ENCODE results near the gene RLIM. TPM values are rescaled to one million over a fixed set of nuclear protein-coding genes. Genes with fewer than 3 reads are reported as not detected.
"Not testable (repeated sequence)": the region's sequence is repeated elsewhere in the genome, so short reads cannot be mapped to it uniquely, and the experiment has no call there.

Gene RLIM
- total and polyA plus RNA-seq, 2 experiments from 2014 or later: 6.6 to 40.1 TPM

GRCh38 chrX:74656079-74656745 is 41.8 kb upstream of the RLIM start (continued):
- TF ChIP-seq ZNF462 (CRISPR knock-in tag; IDR thresholded peaks at IDR 0.05) (no peak), NANOG (IDR thresholded peaks at IDR 0.05; ENCODE audit: borderline replicate concordance) (no peak), JUNB (IDR thresholded peaks at IDR 0.05; ENCODE audit: unreplicated experiment) (no peak)

DNA sequence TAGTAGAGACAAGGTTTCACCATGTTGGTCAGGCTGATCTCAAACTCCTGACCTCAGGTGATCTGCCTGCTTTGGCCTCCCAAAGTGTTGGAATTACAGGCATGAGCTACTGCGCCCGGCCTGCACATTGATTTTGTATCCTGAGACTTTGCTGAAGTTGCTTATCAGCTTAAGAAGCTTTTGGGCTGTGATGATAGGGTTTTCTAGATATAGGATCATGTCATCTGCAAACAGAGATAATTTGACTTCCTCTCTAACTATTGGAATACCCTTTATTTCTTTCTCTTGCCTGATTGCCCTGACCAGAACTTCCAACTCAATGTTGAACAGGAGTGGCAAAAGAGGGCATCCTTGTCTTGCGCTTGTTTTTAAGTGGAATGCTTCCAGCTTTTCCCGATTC is 40.5 kb upstream of the RLIM start:
- not testable (repeated sequence) for H3F3A ChIP-seq (replicated peaks; ENCODE audit: low read depth); H2AFZ ChIP-seq; H3K4me3 Mint-ChIP-seq; H4K20me1 ChIP-seq (replicated peaks; ENCODE audit: insufficient read depth); H3K4me3 ChIP-seq; H3K79me2 ChIP-seq (replicated peaks; ENCODE audit: insufficient read depth); H3K9me3 Mint-ChIP-seq; H3K36me3 Mint-ChIP-seq (ENCODE audit: low read depth); H3K27me3 Mint-ChIP-seq (ENCODE audit: insufficient read depth, low read depth, poor library complexity); H3K4me1 ChIP-seq (ENCODE audit: insufficient read depth); H3K4me2 ChIP-seq; H3K36me3 ChIP-seq (ENCODE audit: insufficient read depth); H3K27ac ChIP-seq (ENCODE audit: low read depth); ATAC-seq; H3K4me1 Mint-ChIP-seq; H3K27me3 ChIP-seq (ENCODE audit: insufficient read depth); H3K9me2 ChIP-seq (ENCODE audit: insufficient read depth); H3K27ac Mint-ChIP-seq; DNase-seq (ENCODE audit: low spot score)

- no peaks in the 10 kb centered on the region for H3K36me3 Mint-ChIP-seq (ENCODE audit: low read depth)
- Histone ChIP-seq H3K36me3 (ENCODE audit: insufficient read depth) (no peaks in the 10 kb centered on the region), H3K27ac (ENCODE audit: low read depth) (no peak overlapping the region), H4K20me1 (replicated peaks; ENCODE audit: insufficient read depth) (no peaks in the 10 kb centered on the region), H3K4me1 (ENCODE audit: insufficient read depth) (no peaks in the 10 kb centered on the region), H3K27me3 (ENCODE audit: insufficient read depth) (no peaks in the 10 kb centered on the region), H3K79me2 (replicated peaks; ENCODE audit: insufficient read depth) (no peaks in the 10 kb centered on the region), H3K4me2 (no peak overlapping the region), H2AFZ (no peak overlapping the region), H3K4me3 (no peak overlapping the region), H3K9me2 (ENCODE audit: insufficient read depth) (no peaks in the 10 kb centered on the region), H3F3A (replicated peaks; ENCODE audit: low read depth) (no peaks in the 10 kb centered on the region)
- H3K9me3 Mint-ChIP-seq: no peaks in the 10 kb centered on the region
- ATAC-seq (no peak), DNase-seq (ENCODE audit: low spot score) (no peak)
- peaks cover 2% of the 10 kb centered on the region for H3K27me3 Mint-ChIP-seq (ENCODE audit: insufficient read depth, low read depth, poor library complexity)
- H3K4me3 Mint-ChIP-seq: no peak overlapping the region
- H3K4me1 Mint-ChIP-seq: no peaks in the 10 kb centered on the region
- no peak overlapping the region for H3K27ac Mint-ChIP-seq
- TF ChIP-seq ZNF331 (CRISPR knock-in tag; IDR thresholded peaks at IDR 0.05; ENCODE audit: low read depth) (no peak), EZH2phosphoT487 (IDR thresholded peaks at IDR 0.05; ENCODE audit: unreplicated experiment) (no peak), ETS1 (IDR thresholded peaks at IDR 0.05) (no peak), POLR2AphosphoS5 (IDR thresholded peaks at IDR 0.05; ENCODE audit: low read depth) (no peak)
- TF ChIP-seq, protein P1, sequence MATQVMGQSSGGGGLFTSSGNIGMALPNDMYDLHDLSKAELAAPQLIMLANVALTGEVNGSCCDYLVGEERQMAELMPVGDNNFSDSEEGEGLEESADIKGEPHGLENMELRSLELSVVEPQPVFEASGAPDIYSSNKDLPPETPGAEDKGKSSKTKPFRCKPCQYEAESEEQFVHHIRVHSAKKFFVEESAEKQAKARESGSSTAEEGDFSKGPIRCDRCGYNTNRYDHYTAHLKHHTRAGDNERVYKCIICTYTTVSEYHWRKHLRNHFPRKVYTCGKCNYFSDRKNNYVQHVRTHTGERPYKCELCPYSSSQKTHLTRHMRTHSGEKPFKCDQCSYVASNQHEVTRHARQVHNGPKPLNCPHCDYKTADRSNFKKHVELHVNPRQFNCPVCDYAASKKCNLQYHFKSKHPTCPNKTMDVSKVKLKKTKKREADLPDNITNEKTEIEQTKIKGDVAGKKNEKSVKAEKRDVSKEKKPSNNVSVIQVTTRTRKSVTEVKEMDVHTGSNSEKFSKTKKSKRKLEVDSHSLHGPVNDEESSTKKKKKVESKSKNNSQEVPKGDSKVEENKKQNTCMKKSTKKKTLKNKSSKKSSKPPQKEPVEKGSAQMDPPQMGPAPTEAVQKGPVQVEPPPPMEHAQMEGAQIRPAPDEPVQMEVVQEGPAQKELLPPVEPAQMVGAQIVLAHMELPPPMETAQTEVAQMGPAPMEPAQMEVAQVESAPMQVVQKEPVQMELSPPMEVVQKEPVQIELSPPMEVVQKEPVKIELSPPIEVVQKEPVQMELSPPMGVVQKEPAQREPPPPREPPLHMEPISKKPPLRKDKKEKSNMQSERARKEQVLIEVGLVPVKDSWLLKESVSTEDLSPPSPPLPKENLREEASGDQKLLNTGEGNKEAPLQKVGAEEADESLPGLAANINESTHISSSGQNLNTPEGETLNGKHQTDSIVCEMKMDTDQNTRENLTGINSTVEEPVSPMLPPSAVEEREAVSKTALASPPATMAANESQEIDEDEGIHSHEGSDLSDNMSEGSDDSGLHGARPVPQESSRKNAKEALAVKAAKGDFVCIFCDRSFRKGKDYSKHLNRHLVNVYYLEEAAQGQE (IDR thresholded peaks at IDR 0.05; ENCODE audit: unreplicated experiment): no peak
Measured at GRCh38 chrX:74636749-74637314, 22.4 kb upstream of the RLIM start.

Data from GM23338 (cell line).